ENCODE results near the gene CDKN1C. TPM values are rescaled to one million over a fixed set of nuclear protein-coding genes. Genes with fewer than 3 reads are reported as not detected.

CDKN1C gene
- total RNA-seq, 4 donors from 2014 or later, result 14.3 to 50.9 (median 37.3) TPM

DNA sequence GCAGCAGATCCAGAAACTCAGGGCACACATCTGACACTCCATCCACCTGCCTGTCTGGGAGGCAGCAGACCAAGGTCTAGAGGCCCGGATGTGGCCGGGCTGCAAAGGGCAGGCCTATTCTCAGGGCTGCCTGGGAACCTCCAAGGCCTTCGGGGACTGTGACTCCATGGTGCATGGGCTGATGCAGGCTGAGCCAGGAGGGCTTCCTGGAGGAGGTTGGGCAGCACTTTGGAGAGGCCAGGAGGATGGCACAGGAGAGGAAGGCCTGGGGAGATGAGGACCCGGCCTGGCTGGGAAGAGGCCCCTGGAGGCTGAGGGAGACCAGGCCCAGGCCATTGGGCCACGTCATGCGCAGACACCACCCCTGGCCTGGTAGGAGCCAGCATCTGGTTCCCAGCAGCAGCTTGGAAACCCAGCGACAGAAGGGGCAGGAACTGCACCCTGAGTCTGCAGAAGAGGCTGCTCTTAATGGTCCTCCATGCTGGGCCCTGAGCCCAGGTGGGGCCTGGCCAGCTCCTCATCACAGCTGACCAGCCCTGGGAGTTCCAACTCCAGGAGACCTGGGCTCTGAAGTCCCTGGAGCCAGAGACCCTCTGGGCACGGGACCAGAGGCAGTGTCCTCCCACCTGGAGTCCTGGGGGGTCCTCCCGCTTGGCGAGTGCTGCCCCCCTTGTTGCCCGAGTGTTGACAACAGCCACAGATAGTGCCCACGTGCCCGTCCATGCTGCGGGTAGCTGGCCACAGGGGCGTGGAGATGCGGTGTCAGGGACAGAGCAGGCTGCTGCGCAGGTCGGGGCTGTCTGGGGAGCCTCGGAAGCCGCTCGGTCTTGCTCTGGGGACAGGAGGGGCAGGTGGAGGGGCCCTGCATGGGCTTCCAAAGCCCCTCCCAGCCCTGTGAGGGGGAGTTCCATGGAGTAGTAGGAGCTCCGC lies 38.1 kb upstream of the CDKN1C start:
- no peak overlapping the region for H3K4me3 ChIP-seq
- no peaks in the 10 kb centered on the region for H3K9me3 ChIP-seq
- whole genome bisulfite sequencing, result 59% methylated on average over 15 of the region's 22 CpGs
- no peaks in the 10 kb centered on the region for H3K36me3 ChIP-seq
- no peak overlapping the region for H3K27ac ChIP-seq
- H3K27me3 ChIP-seq, result no peaks in the 10 kb centered on the region
- DNase-seq (ENCODE audit: low spot score in 2 of 2), result no peak
- H3K4me1 ChIP-seq, result peaks cover 26% of the 10 kb centered on the region
- TF ChIP-seq POLR2AphosphoS5 (IDR thresholded peaks at IDR 0.05), result no peak
- no peak for TF ChIP-seq EP300 (IDR thresholded peaks at IDR 0.05)
- TF ChIP-seq, protein P1, sequence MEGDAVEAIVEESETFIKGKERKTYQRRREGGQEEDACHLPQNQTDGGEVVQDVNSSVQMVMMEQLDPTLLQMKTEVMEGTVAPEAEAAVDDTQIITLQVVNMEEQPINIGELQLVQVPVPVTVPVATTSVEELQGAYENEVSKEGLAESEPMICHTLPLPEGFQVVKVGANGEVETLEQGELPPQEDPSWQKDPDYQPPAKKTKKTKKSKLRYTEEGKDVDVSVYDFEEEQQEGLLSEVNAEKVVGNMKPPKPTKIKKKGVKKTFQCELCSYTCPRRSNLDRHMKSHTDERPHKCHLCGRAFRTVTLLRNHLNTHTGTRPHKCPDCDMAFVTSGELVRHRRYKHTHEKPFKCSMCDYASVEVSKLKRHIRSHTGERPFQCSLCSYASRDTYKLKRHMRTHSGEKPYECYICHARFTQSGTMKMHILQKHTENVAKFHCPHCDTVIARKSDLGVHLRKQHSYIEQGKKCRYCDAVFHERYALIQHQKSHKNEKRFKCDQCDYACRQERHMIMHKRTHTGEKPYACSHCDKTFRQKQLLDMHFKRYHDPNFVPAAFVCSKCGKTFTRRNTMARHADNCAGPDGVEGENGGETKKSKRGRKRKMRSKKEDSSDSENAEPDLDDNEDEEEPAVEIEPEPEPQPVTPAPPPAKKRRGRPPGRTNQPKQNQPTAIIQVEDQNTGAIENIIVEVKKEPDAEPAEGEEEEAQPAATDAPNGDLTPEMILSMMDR (IDR thresholded peaks at IDR 0.05), result no peak
- TF ChIP-seq POLR2A (IDR thresholded peaks at IDR 0.05), result no peak

GRCh38 chr11:2922655-2923054 lies 37.1 kb upstream of the CDKN1C start:
- no peak for DNase-seq (ENCODE audit: low spot score in 2 of 2)
- H3K27me3 ChIP-seq, result no peaks in the 10 kb centered on the region
- WGBS, result no CpG with 5 or more reads among the region's 3 CpGs
- H3K4me1 ChIP-seq, result peaks cover 15% of the 10 kb centered on the region
- H3K36me3 ChIP-seq, result no peaks in the 10 kb centered on the region
- no peak overlapping the region for H3K27ac ChIP-seq
- no peak for TF ChIP-seq POLR2AphosphoS5 (IDR thresholded peaks at IDR 0.05)
- TF ChIP-seq EP300 (IDR thresholded peaks at IDR 0.05), result no peak
- TF ChIP-seq POLR2A (IDR thresholded peaks at IDR 0.05), result no peak
- TF ChIP-seq, protein P1 (IDR thresholded peaks at IDR 0.05), result no peak
- H3K9me3 ChIP-seq, result no peaks in the 10 kb centered on the region
- no peak overlapping the region for H3K4me3 ChIP-seq

DNA sequence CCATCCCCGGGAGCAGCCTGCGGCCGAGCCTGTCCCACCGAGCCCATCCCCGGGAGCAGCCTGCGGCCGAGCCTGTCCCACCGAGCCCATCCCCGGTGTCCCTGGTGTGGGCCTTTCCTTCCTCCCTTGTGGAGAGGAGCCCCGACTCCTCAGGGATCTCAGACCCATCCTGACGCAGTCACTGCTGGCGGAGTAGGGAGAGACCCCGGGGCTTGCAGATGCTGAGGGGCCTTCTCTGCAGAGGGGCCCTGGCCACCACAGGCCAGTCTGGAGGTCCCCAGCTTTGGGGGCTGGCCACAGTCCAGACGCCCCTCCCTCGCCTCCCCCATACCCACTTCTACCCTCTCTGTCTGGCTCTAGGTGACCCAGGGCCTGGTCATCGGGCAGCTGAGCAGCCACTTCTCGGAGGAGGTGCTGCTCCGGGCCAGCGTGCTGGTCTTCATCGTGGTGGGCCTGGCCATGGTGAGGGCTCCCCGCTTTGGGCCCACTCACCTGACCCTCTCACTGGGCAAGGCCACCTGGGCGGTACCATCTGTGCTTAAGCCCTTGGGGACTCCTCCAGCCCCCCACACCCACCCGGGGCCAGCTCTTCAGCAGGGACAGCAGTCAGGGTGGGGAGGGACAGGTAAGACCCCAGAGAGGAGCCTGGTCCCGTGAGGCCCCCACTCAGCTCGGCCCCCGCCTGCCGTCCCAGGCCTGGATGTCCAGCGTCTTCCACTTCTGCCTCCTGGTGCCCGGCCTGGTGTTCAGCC lies 36.3 kb upstream of the CDKN1C start:
- Histone ChIP-seq H3K27me3 (no peaks in the 10 kb centered on the region), H3K4me1 (peaks cover 14% of the 10 kb centered on the region), H3K4me3 (no peak overlapping the region), H3K9me3 (no peaks in the 10 kb centered on the region), H3K36me3 (no peaks in the 10 kb centered on the region), H3K27ac (no peak overlapping the region)
- DNase-seq (ENCODE audit: low spot score in 2 of 2), result no peak
- 96% methylated on average over 9 of the region's 29 CpGs for WGBS
- TF ChIP-seq POLR2AphosphoS5 (IDR thresholded peaks at IDR 0.05), result no peak

DNA sequence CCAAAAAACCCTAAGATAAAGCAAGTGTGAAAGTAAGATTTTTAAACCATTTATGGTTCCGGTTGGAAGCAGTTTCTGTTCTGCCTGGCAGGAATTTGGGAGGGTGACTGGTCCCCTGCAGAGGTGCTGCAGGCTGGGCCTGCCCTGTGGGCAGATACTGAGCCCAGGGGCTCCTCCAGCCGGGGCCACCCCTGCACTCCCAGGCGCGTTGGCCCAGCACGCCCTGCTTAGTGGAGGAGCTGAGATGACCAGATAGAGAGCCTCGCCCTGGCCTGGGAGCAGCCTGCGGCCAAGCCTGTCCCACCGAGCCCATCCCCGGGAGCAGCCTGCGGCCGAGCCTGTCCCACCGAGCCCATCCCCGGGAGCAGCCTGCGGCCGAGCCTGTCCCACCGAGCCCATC lies 35.7 kb upstream of the CDKN1C start:
- H3K27ac ChIP-seq, result no peak overlapping the region
- peaks cover 14% of the 10 kb centered on the region for H3K4me1 ChIP-seq
- no peaks in the 10 kb centered on the region for H3K27me3 ChIP-seq
- no peak for TF ChIP-seq EP300 (IDR thresholded peaks at IDR 0.05)
- TF ChIP-seq POLR2A (IDR thresholded peaks at IDR 0.05), result no peak
- TF ChIP-seq, protein P1 (IDR thresholded peaks at IDR 0.05), result no peak
- no peak for TF ChIP-seq POLR2AphosphoS5 (IDR thresholded peaks at IDR 0.05)
- no peak for DNase-seq (ENCODE audit: low spot score in 2 of 2)
- 88% methylated on average over 9 of the region's 16 CpGs for WGBS
- H3K9me3 ChIP-seq, result no peaks in the 10 kb centered on the region
- H3K4me3 ChIP-seq, result no peak overlapping the region
- H3K36me3 ChIP-seq, result no peaks in the 10 kb centered on the region

DNA sequence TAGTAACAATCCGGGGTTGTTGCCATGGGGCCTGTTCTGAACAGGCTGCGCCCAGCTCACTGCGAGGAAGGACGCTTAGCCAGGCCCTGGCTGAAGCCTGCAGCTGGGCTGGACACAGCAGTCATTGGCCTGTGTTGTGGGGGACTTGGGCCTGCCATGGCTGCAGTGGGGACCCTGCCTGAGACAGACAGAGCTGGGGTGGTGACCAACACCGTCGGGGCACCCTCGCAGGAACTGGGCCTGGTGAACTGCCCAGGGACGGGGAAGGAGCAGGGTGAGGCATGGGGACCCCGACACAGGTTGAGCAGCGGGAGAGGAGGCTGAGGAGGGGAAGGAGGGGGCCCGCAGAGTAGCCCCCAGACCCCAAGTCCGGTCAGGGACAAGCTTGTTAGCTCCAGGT lies 34.8 kb upstream of the CDKN1C start:
- Histone ChIP-seq H3K27ac (no peak overlapping the region), H3K27me3 (no peaks in the 10 kb centered on the region), H3K4me1 (peaks cover 14% of the 10 kb centered on the region), H3K36me3 (no peaks in the 10 kb centered on the region), H3K9me3 (no peaks in the 10 kb centered on the region), H3K4me3 (no peak overlapping the region)
- TF ChIP-seq EP300 (IDR thresholded peaks at IDR 0.05) (no peak), POLR2AphosphoS5 (IDR thresholded peaks at IDR 0.05) (no peak), POLR2A (IDR thresholded peaks at IDR 0.05) (no peak)
- TF ChIP-seq, protein P1 (IDR thresholded peaks at IDR 0.05), result no peak
- DNase-seq (ENCODE audit: low spot score in 2 of 2), result no peak
- 90% methylated on average over 12 of the region's 12 CpGs for WGBS
